ENCODE measurements around the gene SNED1.

DNA sequence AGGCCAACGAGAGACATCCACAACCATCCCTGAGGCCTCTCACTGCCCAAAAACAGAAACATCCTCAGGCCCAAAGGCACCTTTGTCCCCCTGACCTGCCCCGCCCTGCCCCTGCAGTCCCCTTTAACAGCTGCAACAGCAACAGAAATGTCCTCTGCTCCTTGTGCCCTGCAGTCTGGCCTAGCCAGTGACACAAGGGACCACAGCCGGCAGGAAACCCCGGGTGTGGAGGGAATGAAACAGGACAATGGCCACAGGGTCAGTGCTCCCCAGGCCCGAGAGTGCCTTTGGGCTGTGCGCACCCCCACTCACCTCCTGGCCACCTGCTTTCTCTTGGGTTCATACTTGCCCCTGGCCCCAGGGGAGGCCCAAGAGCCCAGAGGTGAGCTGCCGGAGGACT lies 35.6 kb downstream of the SNED1 start:
- TF ChIP-seq CTCF (conservative IDR thresholded peaks at IDR 0.05) (no peak), EZH2 (IDR thresholded peaks at IDR 0.05; ENCODE audit: low read depth) (no peak)

All from PC-9 (cell line).